Spleen (tissue), 11 donors: Measurements from ENCODE around the gene CPN2. TPM values are rescaled to one million over a fixed set of nuclear protein-coding genes. Genes with fewer than 3 reads are reported as not detected.

Experiments
- DNase-seq: peaks from one replicate; pipeline ENCODE4 v3.0.0-alpha.2; 2020
- H3K27ac ChIP-seq, 8 donors: fragments of 200-600 bp; sonication (generic) in 7 of 8; 1 replicate in 4 of 8; 2 replicates in 4 of 8; pipeline versions ENCODE4 v1.5.0 to v1.8.0; 2016 to 2021; ENCODE audit warnings: inconsistent platforms in 4 of 8, mild to moderate bottlenecking in 4 of 8, moderate library complexity in 1 of 8
- H3K27me3 ChIP-seq, 7 donors: fragments of 200-600 bp; sonication (generic) in 6 of 7; replicated peaks in 1 of 7; 1 replicate in 4 of 7; 2 replicates in 3 of 7; pipeline versions ENCODE4 v1.5.0 to v1.8.0; 2016 to 2021; ENCODE audit warnings: inconsistent platforms in 3 of 7, mild to moderate bottlenecking in 1 of 7
- H3K36me3 ChIP-seq, 6 donors: fragments of 200-600 bp; sonication (generic) in 5 of 6; 1 replicate in 4 of 6; 2 replicates in 2 of 6; pipeline versions ENCODE4 v1.5.0 to v1.8.0; 2016 to 2021; ENCODE audit warnings: inconsistent platforms in 2 of 6
- H3K4me1 ChIP-seq, 6 donors: fragments of 200-600 bp; sonication (generic) in 5 of 6; 1 replicate in 3 of 6; 2 replicates in 3 of 6; pipeline versions ENCODE4 v1.5.0 to v1.8.0; 2016 to 2021; ENCODE audit warnings: inconsistent platforms in 3 of 6
- H3K4me3 ChIP-seq, 8 donors: fragments of 200-600 bp; sonication (generic) in 7 of 8; 1 replicate in 4 of 8; 2 replicates in 4 of 8; pipeline versions ENCODE4 v1.5.0 to v1.8.0; 2016 to 2021; ENCODE audit warnings: inconsistent platforms in 4 of 8, mild to moderate bottlenecking in 4 of 8, moderate library complexity in 2 of 8
- H3K9me3 ChIP-seq, 8 donors: fragments of 200-600 bp; sonication (generic) in 7 of 8; 1 replicate in 4 of 8; 2 replicates in 4 of 8; pipeline versions ENCODE4 v1.5.0 to v1.8.0; 2016 to 2021; ENCODE audit warnings: inconsistent platforms in 4 of 8
- POLR2A ChIP-seq, 3 donors: fragments of 450-650 bp; IDR thresholded peaks; one replicate each; pipeline ENCODE4 v1.5.1; 2017; ENCODE audit warnings: antibody characterized with exemption in 3 of 3, mild to moderate bottlenecking in 1 of 3
- POLR2AphosphoS5 ChIP-seq, 3 donors: sonication (generic); formaldehyde crosslinking; IDR thresholded peaks; one replicate each; pipeline ENCODE4 v1.5.1; 2017; ENCODE audit warnings: antibody characterized with exemption in 3 of 3
- WGBS, 5 donors: extraction: QIAGEN DNeasy Blood & Tissue Kit in 3 of 5; methylation state at CpG; one replicate each; pipeline versions ENCODE4 v1.1.5 to v1.1.7; 2013 to 2018; 5-methylcytosine and 5-hydroxymethylcytosine counted together
- intact Hi-C: fragments of 100-400 bp; cut with DNase I; formaldehyde crosslinking; loops from one replicate; pipeline ENCODE4 v1.15.0; 2023; ENCODE audit warnings: low total_unique reads
- polyA plus RNA-seq, 3 donors: library from polyadenylated mRNA; stranded (reverse); fragments of 200-250 nt; gene quantifications; one replicate each; pipeline ENCODE4 v1.2.1, GENCODE V29; 2013
- total RNA-seq, 7 donors: library from RNA; depleted of rRNA in 3 of 7; stranded (reverse); fragments of >200 nt in 3 of 7; fragmentation: NEBNext Ultra II Directional in 4 of 7; extraction: Animal tissue kit (Norgen Biotek cat#: 25700) in 4 of 7; gene quantifications; one replicate each; pipeline versions ENCODE4 v1.1.0 to v1.2.1, GENCODE V29; 2016 to 2021
- TF ChIP-seq, protein P1 (sequence below), 11 experiments: fragments of 200-600 bp in 7 of 11; fragments of 450-650 bp in 4 of 11; sonication (generic) in 4 of 11; IDR thresholded peaks in 8 of 11; conservative IDR thresholded peaks in 3 of 11; 1 replicate in 7 of 11; 2 replicates in 4 of 11; pipeline versions ENCODE4 v1.4.0 to v1.8.0; 2016 to 2021; ENCODE audit warnings: antibody characterized with exemption in 11 of 11, inconsistent platforms in 4 of 11, mild to moderate bottlenecking in 1 of 11
- donor health status: healthy with polysubstance abuse.
- donor health status: DM: no; HTN: no; CAD: no; lungs with moderate emphysema.
- donor health status: DM: no; HTN: no; CAD: no.
- donor health status: Bipolar disorder and iron deficiency.
- donor health status: healthy.
- donor health status: DM: no; HTN: no; CAD: no.
- donor health status: DM: yes; HTN: yes; CAD: no.

CPN2 gene
- total and polyA plus RNA-seq, 10 donors = 0.26 to 4.4 (median 0.76) TPM

GRCh38 chr3:194300936-194301335 lies 50.2 kb downstream of the CPN2 start:
- TF ChIP-seq, protein P1, sequence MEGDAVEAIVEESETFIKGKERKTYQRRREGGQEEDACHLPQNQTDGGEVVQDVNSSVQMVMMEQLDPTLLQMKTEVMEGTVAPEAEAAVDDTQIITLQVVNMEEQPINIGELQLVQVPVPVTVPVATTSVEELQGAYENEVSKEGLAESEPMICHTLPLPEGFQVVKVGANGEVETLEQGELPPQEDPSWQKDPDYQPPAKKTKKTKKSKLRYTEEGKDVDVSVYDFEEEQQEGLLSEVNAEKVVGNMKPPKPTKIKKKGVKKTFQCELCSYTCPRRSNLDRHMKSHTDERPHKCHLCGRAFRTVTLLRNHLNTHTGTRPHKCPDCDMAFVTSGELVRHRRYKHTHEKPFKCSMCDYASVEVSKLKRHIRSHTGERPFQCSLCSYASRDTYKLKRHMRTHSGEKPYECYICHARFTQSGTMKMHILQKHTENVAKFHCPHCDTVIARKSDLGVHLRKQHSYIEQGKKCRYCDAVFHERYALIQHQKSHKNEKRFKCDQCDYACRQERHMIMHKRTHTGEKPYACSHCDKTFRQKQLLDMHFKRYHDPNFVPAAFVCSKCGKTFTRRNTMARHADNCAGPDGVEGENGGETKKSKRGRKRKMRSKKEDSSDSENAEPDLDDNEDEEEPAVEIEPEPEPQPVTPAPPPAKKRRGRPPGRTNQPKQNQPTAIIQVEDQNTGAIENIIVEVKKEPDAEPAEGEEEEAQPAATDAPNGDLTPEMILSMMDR (IDR thresholded peaks at IDR 0.05 in 8 of 11, conservative IDR thresholded peaks at IDR 0.05 in 3 of 11) = no peak
- Histone ChIP-seq H3K4me1 (peaks cover 3 to 38% (median 17%) of the 10 kb centered on the region in 6 donors), H3K36me3 (no peaks in the 10 kb centered on the region), H3K27me3 (peaks cover 0 to 36% (median 0%) of the 10 kb centered on the region in 7 donors), H3K4me3 (no peak overlapping the region), H3K9me3 (no peaks in the 10 kb centered on the region), H3K27ac (no peak overlapping the region)
- peak; percentile 33 for DNase-seq
- WGBS, 5 donors = 94 to 98% (median 96%) methylated on average over 6 of the region's 6 CpGs
- intact Hi-C loops = no loop called here

GRCh38 chr3:194300382-194300758 lies 50.8 kb downstream of the CPN2 start:
- H3K9me3 ChIP-seq = no peaks in the 10 kb centered on the region
- TF ChIP-seq, protein P1 (IDR thresholded peaks at IDR 0.05 in 8 of 11, conservative IDR thresholded peaks at IDR 0.05 in 3 of 11) = no peak
- TF ChIP-seq POLR2A (IDR thresholded peaks at IDR 0.05) = no peak
- TF ChIP-seq POLR2AphosphoS5 (IDR thresholded peaks at IDR 0.05) = no peak
- no peak overlapping the region for H3K4me3 ChIP-seq
- DNase-seq = peak; percentile 61
- 71 to 81% (median 72%) methylated on average over 11 to 13 of the region's 13 CpGs for WGBS, 5 donors
- peaks cover 0 to 33% (median 0%) of the 10 kb centered on the region in 7 donors for H3K27me3 ChIP-seq
- H3K4me1 ChIP-seq = peaks cover 0 to 33% (median 11%) of the 10 kb centered on the region in 6 donors
- no peaks in the 10 kb centered on the region for H3K36me3 ChIP-seq
- intact Hi-C loops = no loop called here
- no peak overlapping the region for H3K27ac ChIP-seq

- H3K27ac ChIP-seq = no peak overlapping the region
- H3K4me3 ChIP-seq = no peak overlapping the region
- peaks cover 5 to 34% (median 13%) of the 10 kb centered on the region in 6 donors for H3K4me1 ChIP-seq
- DNase-seq = peak; percentile 58
- WGBS, 5 donors = 84 to 88% (median 86%) methylated on average over 19 of the region's 19 CpGs
- TF ChIP-seq, protein P1 (IDR thresholded peaks at IDR 0.05 in 8 of 11, conservative IDR thresholded peaks at IDR 0.05 in 3 of 11) = no peak
- TF ChIP-seq POLR2AphosphoS5 (IDR thresholded peaks at IDR 0.05) = no peak
- no peak for TF ChIP-seq POLR2A (IDR thresholded peaks at IDR 0.05)
- H3K27me3 ChIP-seq = peaks cover 0 to 26% (median 0%) of the 10 kb centered on the region in 7 donors
- intact Hi-C loops = no loop called here
- H3K9me3 ChIP-seq = no peaks in the 10 kb centered on the region
- no peaks in the 10 kb centered on the region for H3K36me3 ChIP-seq
Observed at GRCh38 chr3:194298331-194299227, 52.5 kb downstream of the CPN2 start.
